Measurements from ENCODE around the gene CDH4. TPM values are rescaled to one million over a fixed set of nuclear protein-coding genes. Genes with fewer than 3 reads are reported as not detected.
A peak's percentile ranks its signal among the peaks of the same experiment; 100 is the strongest.
"Not testable (repeated sequence)": the region's sequence is repeated elsewhere in the genome, so short reads cannot be mapped to it uniquely, and the experiment has no call there.

Gene CDH4
- total and polyA plus RNA-seq, 2 donors from 2014 or later = 1.1 TPM; not detected in 1

DNA sequence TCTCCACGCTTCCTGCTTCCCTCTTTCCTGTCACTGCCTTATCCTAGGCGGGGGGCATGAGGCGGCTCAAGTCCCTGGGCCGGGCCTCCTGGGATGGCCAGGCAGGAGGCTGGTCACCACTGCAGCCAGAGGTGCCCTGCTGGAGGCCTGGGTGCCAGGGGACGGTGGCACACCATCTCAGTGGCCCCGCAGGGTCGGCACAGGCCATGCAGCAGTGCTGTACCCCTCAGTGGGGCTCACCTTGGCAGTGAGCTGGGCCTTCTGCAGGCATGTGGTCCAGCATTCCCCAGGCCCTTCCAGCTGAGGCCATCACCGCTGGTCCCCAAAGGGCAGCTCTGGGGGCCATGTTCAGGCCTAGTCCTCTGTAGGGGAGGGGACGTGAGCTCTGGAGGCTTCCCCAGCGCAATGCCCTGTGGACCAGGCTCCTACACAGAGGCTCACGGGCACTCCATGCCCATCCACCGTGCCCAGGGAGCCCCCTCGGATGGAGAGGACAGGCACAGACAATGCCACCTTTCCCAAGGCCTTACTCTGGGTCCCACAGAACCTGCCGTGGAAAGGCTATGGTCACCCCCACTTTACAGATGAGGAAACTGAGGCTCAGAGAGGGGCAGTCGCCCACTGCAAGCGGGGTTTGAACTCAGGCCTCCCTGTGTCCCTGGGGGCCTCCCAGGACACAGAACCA, 689.8 kb downstream of the CDH4 start:
- H3K36me3 ChIP-seq (ENCODE audit: control insufficient read depth in 2 of 3, insufficient read depth in 3 of 3, low read length in 3 of 3) = no peaks in the 10 kb centered on the region
- H3K4me1 ChIP-seq (ENCODE audit: control insufficient read depth in 2 of 3, insufficient read depth in 2 of 3, low read depth in 1 of 3, low read length in 3 of 3) = no peaks in the 10 kb centered on the region
- peak in 1 of 5 donors; percentile 49 for DNase-seq
- no peak overlapping the region for H3K27ac ChIP-seq (ENCODE audit: low read depth in 2 of 2, low read length in 2 of 2)
- no peak for FAIRE-seq
- H3K4me3 ChIP-seq (ENCODE audit: low read length in 3 of 3) = no peak overlapping the region
- H3K9ac ChIP-seq (ENCODE audit: low read length in 3 of 3) = no peak overlapping the region
- TF ChIP-seq, protein P1, sequence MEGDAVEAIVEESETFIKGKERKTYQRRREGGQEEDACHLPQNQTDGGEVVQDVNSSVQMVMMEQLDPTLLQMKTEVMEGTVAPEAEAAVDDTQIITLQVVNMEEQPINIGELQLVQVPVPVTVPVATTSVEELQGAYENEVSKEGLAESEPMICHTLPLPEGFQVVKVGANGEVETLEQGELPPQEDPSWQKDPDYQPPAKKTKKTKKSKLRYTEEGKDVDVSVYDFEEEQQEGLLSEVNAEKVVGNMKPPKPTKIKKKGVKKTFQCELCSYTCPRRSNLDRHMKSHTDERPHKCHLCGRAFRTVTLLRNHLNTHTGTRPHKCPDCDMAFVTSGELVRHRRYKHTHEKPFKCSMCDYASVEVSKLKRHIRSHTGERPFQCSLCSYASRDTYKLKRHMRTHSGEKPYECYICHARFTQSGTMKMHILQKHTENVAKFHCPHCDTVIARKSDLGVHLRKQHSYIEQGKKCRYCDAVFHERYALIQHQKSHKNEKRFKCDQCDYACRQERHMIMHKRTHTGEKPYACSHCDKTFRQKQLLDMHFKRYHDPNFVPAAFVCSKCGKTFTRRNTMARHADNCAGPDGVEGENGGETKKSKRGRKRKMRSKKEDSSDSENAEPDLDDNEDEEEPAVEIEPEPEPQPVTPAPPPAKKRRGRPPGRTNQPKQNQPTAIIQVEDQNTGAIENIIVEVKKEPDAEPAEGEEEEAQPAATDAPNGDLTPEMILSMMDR (IDR thresholded peaks at IDR 0.05; ENCODE audit: borderline replicate concordance, extremely low read depth, insufficient read depth) = no peak
- H3K9me3 ChIP-seq (ENCODE audit: control insufficient read depth in 2 of 3, insufficient read depth in 1 of 3, low read length in 3 of 3) = no peaks in the 10 kb centered on the region
- H3K27me3 ChIP-seq (ENCODE audit: control insufficient read depth, insufficient read depth, low read length) = no peaks in the 10 kb centered on the region
- intact Hi-C loops (cut with DNase I) = no loop called here

DNA sequence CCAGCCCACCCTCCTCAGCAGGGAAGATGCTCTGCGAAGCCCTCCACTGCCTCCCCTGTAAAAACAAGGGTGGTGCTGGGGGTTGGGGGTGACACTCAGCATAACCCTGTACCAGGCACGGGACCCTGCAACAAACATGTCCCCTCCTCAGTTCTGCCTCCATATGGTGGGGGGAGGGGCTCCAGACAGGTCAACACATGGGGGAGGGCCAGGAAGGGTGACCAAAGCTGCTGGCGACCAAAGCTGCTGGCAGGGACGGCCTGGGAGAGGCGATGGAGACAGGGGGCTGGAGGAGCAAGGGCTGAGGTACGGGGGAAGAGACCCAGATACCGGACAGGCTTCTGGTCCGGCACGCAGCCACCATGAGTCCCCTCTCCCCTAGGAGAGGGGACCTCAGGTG, 690.5 kb downstream of the CDH4 start:
- no peak overlapping the region for H3K9ac ChIP-seq (ENCODE audit: low read length in 3 of 3)
- intact Hi-C loops (cut with DNase I) = no loop called here
- H3K27me3 ChIP-seq (ENCODE audit: control insufficient read depth, insufficient read depth, low read length) = no peaks in the 10 kb centered on the region
- no peak overlapping the region for H3K27ac ChIP-seq (ENCODE audit: low read depth in 2 of 2, low read length in 2 of 2)
- peak in 1 of 5 donors; percentile 63 for DNase-seq
- H3K36me3 ChIP-seq (ENCODE audit: control insufficient read depth in 2 of 3, insufficient read depth in 3 of 3, low read length in 3 of 3) = no peaks in the 10 kb centered on the region
- no peak for FAIRE-seq
- no peak overlapping the region for H3K4me3 ChIP-seq (ENCODE audit: low read length in 3 of 3)
- H3K9me3 ChIP-seq (ENCODE audit: control insufficient read depth in 2 of 3, insufficient read depth in 1 of 3, low read length in 3 of 3) = no peaks in the 10 kb centered on the region
- H3K4me1 ChIP-seq (ENCODE audit: control insufficient read depth in 2 of 3, insufficient read depth in 2 of 3, low read depth in 1 of 3, low read length in 3 of 3) = no peaks in the 10 kb centered on the region
- TF ChIP-seq, protein P1 (IDR thresholded peaks at IDR 0.05; ENCODE audit: borderline replicate concordance, extremely low read depth, insufficient read depth) = no peak

DNA sequence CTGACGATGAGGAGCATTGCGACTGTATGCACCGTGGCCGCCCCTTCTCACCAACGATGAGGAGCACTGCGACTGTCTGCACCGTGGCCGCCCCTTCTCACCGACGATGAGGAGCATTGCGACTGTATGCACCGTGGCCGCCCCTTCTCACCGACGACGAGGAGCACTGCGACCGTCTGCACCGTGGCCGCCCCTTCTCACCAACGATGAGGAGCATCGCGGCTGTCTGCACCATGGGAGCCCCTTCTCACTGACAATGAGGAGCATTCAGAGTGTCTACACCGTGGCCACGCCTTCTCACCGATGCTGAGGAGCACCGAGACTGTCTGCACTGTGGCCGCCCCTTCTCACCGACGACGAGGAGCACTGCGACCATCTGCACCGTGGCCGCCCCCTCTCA, 692.9 kb downstream of the CDH4 start:
- intact Hi-C loops (cut with DNase I); DNase-seq; H3K27me3 ChIP-seq (ENCODE audit: control insufficient read depth, insufficient read depth, low read length); H3K9ac ChIP-seq (ENCODE audit: low read length in 3 of 3); FAIRE-seq; H3K9me3 ChIP-seq (ENCODE audit: control insufficient read depth in 2 of 3, insufficient read depth in 1 of 3, low read length in 3 of 3); H3K27ac ChIP-seq (ENCODE audit: low read depth in 2 of 2, low read length in 2 of 2); H3K4me3 ChIP-seq (ENCODE audit: low read length in 3 of 3); H3K36me3 ChIP-seq (ENCODE audit: control insufficient read depth in 2 of 3, insufficient read depth in 3 of 3, low read length in 3 of 3); H3K4me1 ChIP-seq (ENCODE audit: control insufficient read depth in 2 of 3, insufficient read depth in 2 of 3, low read depth in 1 of 3, low read length in 3 of 3): not testable (repeated sequence)

DNA sequence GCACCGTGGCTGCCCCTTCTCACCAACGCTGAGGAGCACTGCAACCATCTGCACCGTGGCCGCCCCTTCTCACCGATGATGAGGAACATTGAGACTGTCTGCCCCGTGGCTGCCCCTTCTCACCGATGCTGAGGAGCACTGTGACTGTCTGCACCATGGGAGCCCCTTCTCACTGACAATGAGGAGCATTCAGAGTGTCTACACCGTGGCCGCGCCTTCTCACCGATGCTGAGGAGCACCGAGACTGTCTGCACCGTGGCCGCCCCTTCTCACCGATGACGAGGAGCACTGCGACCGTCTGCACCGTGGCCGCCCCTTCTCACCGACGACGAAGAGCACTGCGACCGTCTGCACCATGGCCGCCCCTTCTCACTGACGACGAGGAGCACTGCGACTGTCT, 693.4 kb downstream of the CDH4 start:
- H3K27me3 ChIP-seq (ENCODE audit: control insufficient read depth, insufficient read depth, low read length); intact Hi-C loops (cut with DNase I); H3K36me3 ChIP-seq (ENCODE audit: control insufficient read depth in 2 of 3, insufficient read depth in 3 of 3, low read length in 3 of 3); H3K4me1 ChIP-seq (ENCODE audit: control insufficient read depth in 2 of 3, insufficient read depth in 2 of 3, low read depth in 1 of 3, low read length in 3 of 3); H3K27ac ChIP-seq (ENCODE audit: low read depth in 2 of 2, low read length in 2 of 2); H3K4me3 ChIP-seq (ENCODE audit: low read length in 3 of 3); H3K9ac ChIP-seq (ENCODE audit: low read length in 3 of 3); DNase-seq; FAIRE-seq; H3K9me3 ChIP-seq (ENCODE audit: control insufficient read depth in 2 of 3, insufficient read depth in 1 of 3, low read length in 3 of 3): not testable (repeated sequence)

DNA sequence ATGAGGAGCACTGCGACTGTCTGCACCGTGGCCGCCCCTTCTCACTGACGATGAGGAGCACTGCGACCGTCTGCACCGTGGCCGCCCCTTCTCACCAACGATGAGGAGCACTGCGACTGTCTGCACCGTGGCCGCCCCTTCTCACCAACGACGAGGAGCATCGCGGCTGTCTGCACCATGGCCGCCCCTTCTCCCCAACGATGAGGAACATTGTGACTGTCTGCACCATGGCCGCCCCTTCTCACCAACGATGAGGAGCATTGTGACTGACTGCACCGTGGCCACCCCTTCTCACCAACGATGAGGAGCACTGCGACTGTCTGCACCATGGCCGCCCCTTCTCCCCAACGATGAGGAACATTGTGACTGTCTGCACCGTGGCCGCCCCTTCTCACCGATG, 696.0 kb downstream of the CDH4 start:
- H3K4me3 ChIP-seq (ENCODE audit: low read length in 3 of 3); H3K27ac ChIP-seq (ENCODE audit: low read depth in 2 of 2, low read length in 2 of 2); H3K27me3 ChIP-seq (ENCODE audit: control insufficient read depth, insufficient read depth, low read length); FAIRE-seq; intact Hi-C loops (cut with DNase I); H3K9me3 ChIP-seq (ENCODE audit: control insufficient read depth in 2 of 3, insufficient read depth in 1 of 3, low read length in 3 of 3); H3K4me1 ChIP-seq (ENCODE audit: control insufficient read depth in 2 of 3, insufficient read depth in 2 of 3, low read depth in 1 of 3, low read length in 3 of 3); H3K9ac ChIP-seq (ENCODE audit: low read length in 3 of 3); H3K36me3 ChIP-seq (ENCODE audit: control insufficient read depth in 2 of 3, insufficient read depth in 3 of 3, low read length in 3 of 3): not testable (repeated sequence)
- peak in 1 of 5 donors; percentile 17 for DNase-seq

All from kidney (tissue), 14 donors.